Chondrocyte (in vitro differentiated cells): Measurements from ENCODE around the gene NOB1. TPM values are rescaled to one million over a fixed set of nuclear protein-coding genes. Genes with fewer than 3 reads are reported as not detected.

Experiments used
- DNase-seq: peaks from one replicate; pipeline ENCODE4 v3.0.0; 2021; ENCODE audit warnings: mixed read lengths, low spot score
- H3K27ac Mint-ChIP-seq: one replicate; pipeline ENCODE4 v1.8.0; 2021; ENCODE audit warnings: mild to moderate bottlenecking, moderate library complexity, mixed read lengths; ENCODE audit not compliant: unreplicated experiment
- H3K27me3 Mint-ChIP-seq: 2 replicates; pipeline ENCODE4 v1.8.0; 2021; ENCODE audit warnings: low read depth, mixed read lengths
- H3K36me3 Mint-ChIP-seq: 2 replicates; pipeline ENCODE4 v1.8.0; 2021; ENCODE audit warnings: low read depth, mixed read lengths
- H3K4me1 Mint-ChIP-seq: 2 replicates; pipeline ENCODE4 v1.8.0; 2021; ENCODE audit warnings: low read depth, mild to moderate bottlenecking, mixed read lengths
- H3K4me3 Mint-ChIP-seq: one replicate; pipeline ENCODE4 v1.8.0; 2021; ENCODE audit warnings: mild to moderate bottlenecking, moderate library complexity, mixed read lengths; ENCODE audit not compliant: unreplicated experiment
- H3K9me3 Mint-ChIP-seq: 2 replicates; pipeline ENCODE4 v1.8.0; 2021; ENCODE audit warnings: low read depth, mixed read lengths
- long read RNA-seq: library from polyadenylated mRNA; stranded (forward); transcript quantifications from one replicate; pipeline ENCODE4 v2.0.0, GENCODE V29; 2021
- total RNA-seq: library from RNA; stranded (reverse); gene quantifications from 3 replicates; pipeline ENCODE4 v1.2.1, GENCODE V29; 2021
- TF ChIP-seq, protein P1 (sequence below): fragments of 200-600 bp; sonication (generic); IDR thresholded peaks from 2 replicates; pipeline ENCODE4 v1.5.0; 2021; ENCODE audit warnings: antibody characterized with exemption, mild to moderate bottlenecking, moderate library complexity

Gene NOB1
- 23.9 to 25.7 TPM (median 25.3 TPM) in 3 replicates for total RNA-seq
- long read RNA-seq, transcript NOB1-201 (9 exons, 1,734 nt), result major isoform, 26 of 32 reads
- long read RNA-seq, partial matches to known transcripts, result 2 of 32 reads
- long read RNA-seq, other reads (novel, unspliced or antisense), result 4 of 32 reads

DNA sequence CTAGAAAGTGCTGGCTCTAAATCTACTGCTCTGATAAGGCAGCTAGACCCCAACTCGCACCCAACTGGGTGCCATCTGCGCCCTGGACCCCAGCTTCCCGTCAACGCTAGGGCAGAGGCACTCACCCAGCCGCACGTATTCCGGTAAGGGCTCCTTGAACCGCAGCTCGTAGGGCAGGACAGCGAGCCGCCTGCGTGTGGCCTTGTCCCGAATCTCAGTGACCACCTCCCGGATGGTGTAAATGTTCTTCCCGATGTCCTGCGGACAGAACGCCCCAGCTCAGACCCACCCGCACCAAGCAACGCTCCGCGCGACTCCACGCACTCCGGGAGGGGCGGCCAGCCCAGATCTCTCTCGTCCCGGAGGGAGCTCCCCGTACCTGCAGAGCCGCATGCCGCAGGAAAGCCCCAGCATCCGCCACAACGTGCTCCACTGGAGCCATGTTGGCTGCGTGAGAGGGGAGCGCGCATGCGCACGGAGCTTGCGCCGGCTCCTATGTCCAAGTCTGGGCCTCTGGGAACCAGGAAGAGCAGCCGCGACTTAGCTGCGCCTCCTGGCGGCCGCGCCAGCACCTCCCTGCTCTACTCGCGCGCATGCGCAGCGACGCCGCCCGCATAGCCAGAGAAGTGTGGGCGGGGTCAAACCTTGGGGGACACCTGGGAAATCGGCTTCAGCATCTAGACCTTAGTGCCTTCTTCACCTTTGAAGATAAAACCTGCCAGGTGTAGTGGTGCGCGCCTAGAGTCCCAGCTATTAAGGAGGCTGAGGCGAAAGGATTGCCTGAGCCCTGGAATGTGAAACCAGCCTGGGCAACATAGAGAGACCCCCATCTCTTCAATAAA lies at the start of gene NOB1:
Gene NOB1, minus strand, starts transcription at position 458 of the 842 bp plus-strand sequence. Its CDS starts 16 bp downstream, at position 442.
- DNase-seq, result peak; percentile 98
- H3K4me1 Mint-ChIP-seq, result peaks cover 26% of the 10 kb centered on the region
- TF ChIP-seq, protein P1, sequence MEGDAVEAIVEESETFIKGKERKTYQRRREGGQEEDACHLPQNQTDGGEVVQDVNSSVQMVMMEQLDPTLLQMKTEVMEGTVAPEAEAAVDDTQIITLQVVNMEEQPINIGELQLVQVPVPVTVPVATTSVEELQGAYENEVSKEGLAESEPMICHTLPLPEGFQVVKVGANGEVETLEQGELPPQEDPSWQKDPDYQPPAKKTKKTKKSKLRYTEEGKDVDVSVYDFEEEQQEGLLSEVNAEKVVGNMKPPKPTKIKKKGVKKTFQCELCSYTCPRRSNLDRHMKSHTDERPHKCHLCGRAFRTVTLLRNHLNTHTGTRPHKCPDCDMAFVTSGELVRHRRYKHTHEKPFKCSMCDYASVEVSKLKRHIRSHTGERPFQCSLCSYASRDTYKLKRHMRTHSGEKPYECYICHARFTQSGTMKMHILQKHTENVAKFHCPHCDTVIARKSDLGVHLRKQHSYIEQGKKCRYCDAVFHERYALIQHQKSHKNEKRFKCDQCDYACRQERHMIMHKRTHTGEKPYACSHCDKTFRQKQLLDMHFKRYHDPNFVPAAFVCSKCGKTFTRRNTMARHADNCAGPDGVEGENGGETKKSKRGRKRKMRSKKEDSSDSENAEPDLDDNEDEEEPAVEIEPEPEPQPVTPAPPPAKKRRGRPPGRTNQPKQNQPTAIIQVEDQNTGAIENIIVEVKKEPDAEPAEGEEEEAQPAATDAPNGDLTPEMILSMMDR, result peak; percentile 95
- H3K4me3 Mint-ChIP-seq, result peak within 1 kb of the TSS; percentile 100
- H3K36me3 Mint-ChIP-seq, result peaks cover 9% of the 10 kb centered on the region
- H3K27me3 Mint-ChIP-seq, result no peaks in the 10 kb centered on the region
- peak within 1 kb of the TSS; percentile 96 for H3K27ac Mint-ChIP-seq
- H3K9me3 Mint-ChIP-seq, result no peaks in the 10 kb centered on the region

DNA sequence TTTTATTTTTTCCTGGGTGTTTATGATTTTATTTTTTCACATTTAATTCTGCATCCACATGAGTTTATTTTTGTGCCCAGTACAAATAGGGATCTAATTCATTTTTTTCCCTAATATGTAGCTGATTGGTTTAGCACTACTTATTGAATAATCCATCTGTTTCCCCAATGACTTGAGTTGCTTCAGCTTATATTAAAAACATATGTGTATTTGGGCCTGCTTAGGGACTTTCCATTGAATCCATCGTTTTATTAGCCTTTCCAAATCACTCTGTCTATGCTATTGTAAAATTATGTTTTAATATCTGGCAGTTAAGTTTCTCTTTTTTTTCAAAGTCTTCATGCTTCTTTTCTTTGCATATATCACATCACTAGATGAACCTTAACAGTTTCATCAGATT lies 49.6 kb upstream of the NOB1 start:
- Mint-ChIP-seq H3K4me1 (peaks cover 4% of the 10 kb centered on the region), H3K36me3 (peaks cover 2% of the 10 kb centered on the region), H3K27ac (no peak overlapping the region), H3K4me3 (no peak overlapping the region), H3K27me3 (no peaks in the 10 kb centered on the region), H3K9me3 (no peaks in the 10 kb centered on the region)
- TF ChIP-seq, protein P1, result no peak
- DNase-seq, result no peak

- Mint-ChIP-seq H3K4me3 (no peak overlapping the region), H3K36me3 (peaks cover 2% of the 10 kb centered on the region), H3K9me3 (no peaks in the 10 kb centered on the region), H3K4me1 (peaks cover 15% of the 10 kb centered on the region), H3K27me3 (no peaks in the 10 kb centered on the region), H3K27ac (no peak overlapping the region)
- TF ChIP-seq, protein P1, result no peak
- no peak for DNase-seq
Observed at GRCh38 chr16:69799611-69800031, 44.9 kb upstream of the NOB1 start.

- Mint-ChIP-seq H3K27ac (peak overlapping the region; percentile 19), H3K4me1 (peaks cover 15% of the 10 kb centered on the region)
- no peak for DNase-seq
Observed at GRCh38 chr16:69798466-69798865, 43.7 kb upstream of the NOB1 start.

More at GRCh38 chr16:69798466-69798865, 43.7 kb upstream of the NOB1 start:
- TF ChIP-seq, protein P1, result peak; percentile 82
- Mint-ChIP-seq H3K4me3 (peak overlapping the region; percentile 20), H3K36me3 (peaks cover 2% of the 10 kb centered on the region), H3K9me3 (no peaks in the 10 kb centered on the region), H3K27me3 (no peaks in the 10 kb centered on the region)
